ENCODE results near the gene C19orf44. TPM values are rescaled to one million over a fixed set of nuclear protein-coding genes. Genes with fewer than 3 reads are reported as not detected.
A peak's percentile ranks its signal among the peaks of the same experiment; 100 is the strongest.

Gene C19orf44
- total RNA-seq, 2 donors from 2014 or later: 1.3 to 2.1 TPM

DNA sequence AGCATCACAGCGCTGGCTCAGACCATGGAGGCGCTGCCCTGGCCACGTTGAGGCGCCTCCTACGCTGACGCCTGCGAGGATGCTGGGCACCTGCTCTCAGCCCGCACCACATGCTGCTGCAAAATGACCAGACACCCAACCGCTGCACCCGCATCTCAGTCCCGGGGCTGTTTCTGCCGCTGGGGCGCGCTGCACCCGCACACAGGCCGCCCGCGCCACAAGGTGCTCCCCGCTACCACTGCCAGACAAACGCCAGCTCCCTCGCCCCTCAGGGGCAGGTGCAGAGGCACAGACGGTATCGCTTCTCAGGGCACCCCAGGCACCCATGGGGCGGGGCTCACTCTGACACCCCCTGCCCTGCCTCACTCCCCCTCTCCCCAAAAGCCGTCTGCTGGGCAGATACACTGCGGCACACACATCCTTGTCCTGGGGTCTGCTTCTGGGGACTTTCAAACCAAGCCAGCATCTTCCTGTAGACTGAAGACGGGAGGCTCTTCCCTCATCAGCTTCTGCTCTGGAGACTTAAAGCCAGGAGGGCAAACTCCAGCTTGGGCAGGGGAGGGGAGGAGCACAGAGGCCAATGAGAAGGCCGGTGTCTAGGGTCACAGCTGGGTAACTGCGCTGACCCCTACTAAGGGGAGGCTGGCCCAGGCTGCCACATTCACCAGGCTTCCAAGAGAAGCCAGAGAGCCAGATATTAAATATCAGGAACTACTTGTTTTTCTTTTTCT lies 29.7 kb downstream of the C19orf44 start:
- no peaks in the 10 kb centered on the region for H3K27me3 Mint-ChIP-seq
- no peak for DNase-seq
- no peak overlapping the region for H3K27ac Mint-ChIP-seq

DNA sequence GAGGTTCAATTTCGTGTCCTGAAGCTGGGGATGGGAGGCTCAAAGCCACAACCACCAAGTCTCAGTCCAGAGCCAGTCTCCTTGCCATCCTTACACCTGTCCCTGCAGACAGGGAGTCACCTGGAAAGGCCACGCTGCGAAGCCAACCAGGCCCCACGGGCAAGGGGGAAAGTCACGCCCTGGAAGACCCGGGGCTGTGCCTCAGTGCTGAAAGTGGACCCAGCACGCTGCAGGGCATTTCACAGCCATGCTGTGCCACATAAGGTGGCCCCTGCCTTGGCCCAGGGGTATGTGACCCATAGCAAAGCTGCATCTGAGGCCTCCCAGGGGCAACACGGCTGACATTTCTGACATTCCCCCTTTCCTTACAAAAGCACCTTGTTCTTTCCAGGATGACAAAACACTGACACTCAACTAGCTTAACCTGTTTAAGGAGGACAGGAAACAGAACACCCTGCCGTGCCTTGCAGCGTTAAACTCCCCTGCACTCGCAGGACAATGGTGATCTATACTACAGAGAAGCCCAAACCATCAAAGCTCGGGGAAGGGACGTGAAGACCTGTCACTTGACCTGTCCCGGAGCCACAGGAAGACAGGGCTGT lies 31.2 kb downstream of the C19orf44 start:
- ATAC-seq (no peak), DNase-seq (no peak)
- peaks cover 4% of the 10 kb centered on the region for H3K4me1 Mint-ChIP-seq
- H3K4me3 Mint-ChIP-seq: no peak overlapping the region
- H3K27ac Mint-ChIP-seq: peak overlapping the region; percentile 75
- H3K27me3 Mint-ChIP-seq: no peaks in the 10 kb centered on the region
- H3K36me3 Mint-ChIP-seq (ENCODE audit: low read depth): peaks cover 5% of the 10 kb centered on the region
- H3K9me3 ChIP-seq (ENCODE audit: control insufficient read depth, low read length, poor library complexity, severe bottlenecking): no peaks in the 10 kb centered on the region

More for the DNA sequence above, 29.7 kb downstream of the C19orf44 start:
- Mint-ChIP-seq H3K4me1 (no peaks in the 10 kb centered on the region), H3K36me3 (ENCODE audit: low read depth) (peaks cover 5% of the 10 kb centered on the region), H3K4me3 (no peak overlapping the region)
- ATAC-seq: no peak
- no peaks in the 10 kb centered on the region for H3K9me3 ChIP-seq (ENCODE audit: control insufficient read depth, low read length, poor library complexity, severe bottlenecking)

DNA sequence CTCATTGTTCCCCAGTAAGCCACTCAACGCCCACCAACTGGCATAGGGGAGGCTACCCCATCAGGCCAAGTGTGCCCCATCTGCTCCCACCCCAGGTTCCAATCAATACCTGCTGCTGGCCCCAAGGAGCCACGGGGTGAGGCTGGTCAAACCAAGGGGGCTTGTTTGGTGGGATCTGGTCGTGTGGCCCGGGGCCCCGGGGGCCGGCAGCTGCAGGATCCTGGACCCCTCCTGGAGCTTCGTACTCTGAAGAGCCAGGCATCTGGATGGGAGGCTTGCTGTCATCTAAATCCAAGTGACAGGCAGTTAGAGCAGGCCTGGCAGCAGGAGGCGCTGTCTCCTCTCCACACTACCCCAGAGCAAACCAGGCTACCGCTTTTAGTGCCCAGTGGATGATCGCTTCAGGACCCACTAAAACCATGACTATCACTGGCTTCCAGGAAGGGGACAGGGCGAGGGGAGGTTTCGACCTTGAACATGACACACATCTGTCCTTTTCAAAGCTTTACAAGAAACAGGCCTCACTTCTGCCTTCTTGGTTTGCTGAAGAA lies 31.9 kb downstream of the C19orf44 start:
- Mint-ChIP-seq H3K27me3 (no peaks in the 10 kb centered on the region), H3K4me1 (peaks cover 4% of the 10 kb centered on the region), H3K27ac (peak overlapping the region; percentile 75), H3K4me3 (no peak overlapping the region), H3K36me3 (ENCODE audit: low read depth) (peaks cover 5% of the 10 kb centered on the region)
- peak in 2 of 3 donors; percentile 25 to 44 for DNase-seq
- peak; percentile 72 for ATAC-seq
- no peaks in the 10 kb centered on the region for H3K9me3 ChIP-seq (ENCODE audit: control insufficient read depth, low read length, poor library complexity, severe bottlenecking)

DNA sequence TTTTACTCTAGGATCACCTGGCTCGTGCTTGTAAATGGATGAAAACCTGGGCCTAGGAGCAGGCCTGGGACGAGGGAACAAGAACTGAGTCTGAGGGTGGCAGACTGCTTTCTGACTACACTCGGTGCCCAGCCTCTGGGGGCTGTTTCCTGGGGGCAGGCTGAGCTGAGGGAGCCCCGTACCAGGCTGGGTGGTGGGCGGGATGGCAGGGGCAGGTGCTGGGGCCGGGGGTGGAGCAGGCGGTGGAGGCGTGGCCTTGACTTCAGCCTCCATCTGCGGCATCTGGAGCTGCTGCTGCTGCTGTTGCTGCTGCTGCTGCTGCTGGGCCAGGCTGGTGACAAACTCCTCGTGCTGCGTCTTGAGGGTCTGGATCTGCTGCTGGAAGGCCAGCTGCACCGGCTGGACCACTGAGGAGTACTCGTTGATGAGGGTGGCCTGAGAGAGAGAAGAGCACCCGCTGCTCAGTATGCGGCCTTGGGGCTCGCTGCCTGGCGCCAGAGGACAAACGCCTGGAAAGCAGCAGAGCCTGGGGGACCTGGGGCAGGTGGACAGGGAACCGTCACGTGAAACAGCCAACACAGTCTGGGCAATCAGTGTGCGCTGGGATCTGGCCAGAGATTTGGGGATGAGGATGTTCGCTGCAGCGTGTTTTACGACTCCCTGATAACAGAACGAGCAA lies 33.4 kb downstream of the C19orf44 start:
- no peak overlapping the region for H3K4me3 Mint-ChIP-seq
- no peaks in the 10 kb centered on the region for H3K9me3 ChIP-seq (ENCODE audit: control insufficient read depth, low read length, poor library complexity, severe bottlenecking)
- DNase-seq: no peak
- H3K36me3 Mint-ChIP-seq (ENCODE audit: low read depth): peaks cover 7% of the 10 kb centered on the region
- peaks cover 4% of the 10 kb centered on the region for H3K4me1 Mint-ChIP-seq
- no peak for ATAC-seq
- no peak overlapping the region for H3K27ac Mint-ChIP-seq
- no peaks in the 10 kb centered on the region for H3K27me3 Mint-ChIP-seq

DNA sequence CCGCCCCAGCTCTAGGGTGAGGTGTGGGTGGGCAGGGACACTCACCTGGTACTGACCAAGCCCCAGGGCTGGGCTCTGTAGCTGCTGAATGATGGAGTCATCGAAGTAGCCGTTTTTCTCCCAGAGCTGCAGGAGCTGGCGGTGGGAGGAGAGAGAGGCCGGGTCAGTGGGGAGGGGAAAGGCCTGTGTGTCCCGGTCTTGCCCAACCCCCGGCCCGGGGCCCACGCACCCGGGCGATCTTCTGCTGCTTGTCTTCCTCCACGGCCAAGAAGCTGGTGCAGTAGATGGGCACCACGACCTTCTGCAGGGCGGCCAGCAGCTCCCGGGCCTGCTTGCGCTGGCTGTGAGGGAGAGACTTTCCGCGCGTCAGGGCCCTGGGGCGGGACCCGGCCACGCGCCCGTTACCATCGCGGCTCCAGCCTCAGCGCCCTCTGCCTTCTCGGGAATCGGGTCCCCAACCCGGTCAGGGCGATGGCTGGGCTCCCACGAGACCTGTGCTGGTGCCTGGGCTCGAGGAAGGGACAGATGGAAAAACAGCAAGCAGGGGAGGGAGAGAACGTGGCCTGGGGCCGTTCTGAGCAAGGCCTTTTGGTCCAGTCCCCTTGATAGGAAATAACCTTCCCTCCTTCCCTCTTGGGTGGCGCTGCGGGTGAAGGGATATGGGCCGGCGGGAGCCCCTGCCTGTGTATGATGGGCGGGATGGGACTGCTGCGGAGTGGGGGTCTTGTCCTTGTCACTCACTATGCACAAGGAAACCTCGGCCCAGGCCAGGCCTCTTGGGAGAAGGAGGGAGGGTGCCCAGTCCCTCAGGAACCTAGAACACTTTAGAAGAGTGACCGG lies 34.6 kb downstream of the C19orf44 start:
- Mint-ChIP-seq H3K4me1 (peaks cover 4% of the 10 kb centered on the region), H3K36me3 (ENCODE audit: low read depth) (peaks cover 7% of the 10 kb centered on the region), H3K27ac (no peak overlapping the region), H3K4me3 (no peak overlapping the region), H3K27me3 (no peaks in the 10 kb centered on the region)
- H3K9me3 ChIP-seq (ENCODE audit: control insufficient read depth, low read length, poor library complexity, severe bottlenecking): no peaks in the 10 kb centered on the region
- no peak for ATAC-seq
- no peak for DNase-seq

DNA sequence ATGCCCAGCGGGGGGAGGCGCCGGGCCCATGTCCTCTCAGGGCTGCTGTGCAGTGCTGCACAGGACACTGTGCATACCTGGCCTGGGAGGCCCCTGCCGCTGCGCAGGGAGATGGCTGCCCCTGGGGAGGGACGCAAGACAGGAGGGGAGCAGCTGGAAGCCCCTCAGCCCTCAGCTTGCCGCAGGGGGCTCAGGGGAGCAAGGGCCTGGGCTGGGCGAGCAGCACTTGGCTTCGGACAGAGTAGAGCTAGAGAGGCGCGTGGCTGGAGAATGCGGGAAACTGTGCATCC lies 35.1 kb downstream of the C19orf44 start:
- peaks cover 7% of the 10 kb centered on the region for H3K36me3 Mint-ChIP-seq (ENCODE audit: low read depth)
- no peaks in the 10 kb centered on the region for H3K27me3 Mint-ChIP-seq
- peaks cover 8% of the 10 kb centered on the region for H3K4me1 Mint-ChIP-seq
- ATAC-seq: no peak
- H3K4me3 Mint-ChIP-seq: no peak overlapping the region
- DNase-seq: no peak
- H3K27ac Mint-ChIP-seq: no peak overlapping the region
- H3K9me3 ChIP-seq (ENCODE audit: control insufficient read depth, low read length, poor library complexity, severe bottlenecking): no peaks in the 10 kb centered on the region

DNA sequence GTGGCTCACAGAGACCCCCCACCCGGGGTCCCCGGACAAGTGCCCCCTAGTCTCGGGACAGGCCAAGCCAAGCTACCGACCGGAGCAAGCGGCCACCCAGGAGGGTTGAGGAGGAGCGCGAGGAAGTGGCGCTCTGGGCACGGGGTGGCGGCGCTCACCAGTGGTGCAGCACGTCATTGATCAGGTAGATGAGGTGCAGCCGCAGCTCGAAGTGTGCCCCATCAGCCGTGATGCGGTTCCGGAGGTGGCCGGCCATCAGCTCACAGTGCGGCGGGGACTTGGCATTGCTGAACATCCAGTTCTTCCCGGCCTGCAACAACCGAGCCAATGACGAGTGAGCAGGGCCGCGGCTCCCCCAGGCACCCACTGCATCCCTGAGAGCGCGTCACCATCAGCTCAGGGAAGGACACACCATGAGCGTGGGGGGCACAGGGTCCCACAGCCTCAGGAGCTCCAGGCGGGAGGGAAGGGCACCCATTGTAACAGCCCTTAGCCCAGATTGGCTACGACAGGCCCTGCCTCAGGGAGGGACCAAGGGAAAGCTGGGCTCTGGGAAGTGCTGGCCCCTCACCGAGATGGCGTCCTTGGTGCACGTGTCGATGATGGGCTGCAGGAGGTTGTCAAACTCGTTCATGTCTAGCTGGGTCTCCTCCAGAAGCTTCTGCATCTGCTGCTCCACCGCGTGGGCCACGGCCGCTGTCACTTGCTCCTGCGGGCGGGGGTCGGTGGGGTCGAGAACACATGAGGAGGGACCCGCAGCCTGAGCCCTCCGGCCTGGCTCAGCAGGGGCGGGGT lies 36.4 kb downstream of the C19orf44 start:
- H3K27ac Mint-ChIP-seq: no peak overlapping the region
- no peak for DNase-seq
- H3K4me3 Mint-ChIP-seq: no peak overlapping the region
- H3K27me3 Mint-ChIP-seq: no peaks in the 10 kb centered on the region
- peaks cover 12% of the 10 kb centered on the region for H3K4me1 Mint-ChIP-seq
- no peaks in the 10 kb centered on the region for H3K9me3 ChIP-seq (ENCODE audit: control insufficient read depth, low read length, poor library complexity, severe bottlenecking)
- peaks cover 6% of the 10 kb centered on the region for H3K36me3 Mint-ChIP-seq (ENCODE audit: low read depth)
- ATAC-seq: no peak

DNA sequence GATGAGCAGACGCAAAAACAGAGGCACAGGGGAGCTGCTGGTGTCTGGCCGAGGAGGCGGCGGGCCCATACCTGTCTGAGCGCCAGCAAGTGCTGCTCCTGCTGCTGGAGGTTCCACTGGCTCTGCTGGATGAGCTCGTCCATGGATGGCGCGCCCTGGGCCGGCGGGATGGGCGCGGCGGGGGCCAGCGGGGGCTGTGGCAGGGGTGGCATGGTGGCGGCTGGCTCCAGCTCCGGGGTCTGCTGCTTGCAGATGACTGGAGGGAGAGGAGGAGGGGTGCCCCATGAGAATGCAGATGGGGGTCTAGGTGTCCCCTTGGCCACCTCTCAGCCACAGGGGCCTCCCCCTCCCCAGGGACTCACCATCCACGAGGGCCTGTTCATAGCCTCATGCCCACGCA lies 39.2 kb downstream of the C19orf44 start:
- Mint-ChIP-seq H3K27me3 (no peaks in the 10 kb centered on the region), H3K4me1 (peaks cover 26% of the 10 kb centered on the region), H3K27ac (no peak overlapping the region), H3K36me3 (ENCODE audit: low read depth) (peaks cover 5% of the 10 kb centered on the region), H3K4me3 (no peak overlapping the region)
- H3K9me3 ChIP-seq (ENCODE audit: control insufficient read depth, low read length, poor library complexity, severe bottlenecking): no peaks in the 10 kb centered on the region
- DNase-seq: no peak
- no peak for ATAC-seq

DNA sequence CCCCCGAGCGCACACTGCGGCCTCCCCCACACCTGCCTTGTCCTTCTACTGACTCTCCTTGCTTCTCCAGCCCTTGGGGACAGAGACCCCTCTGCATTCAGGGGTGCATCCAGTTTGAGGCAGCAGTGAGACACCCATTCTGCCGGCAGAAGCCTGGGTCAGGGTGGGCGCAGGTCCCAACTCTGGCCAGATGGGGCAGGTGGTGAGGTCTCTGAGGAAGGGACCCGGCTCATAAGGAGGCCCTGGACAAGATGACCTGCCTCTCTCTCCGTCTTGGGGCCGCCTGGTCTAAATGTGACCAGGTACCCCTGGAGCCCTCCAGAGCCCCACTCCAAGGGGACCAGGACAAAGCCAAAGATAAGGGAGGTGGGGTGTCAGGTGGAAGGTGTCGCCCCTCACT lies 39.9 kb downstream of the C19orf44 start:
- H3K27me3 Mint-ChIP-seq: no peaks in the 10 kb centered on the region
- ATAC-seq (no peak), DNase-seq (no peak)
- peaks cover 26% of the 10 kb centered on the region for H3K4me1 Mint-ChIP-seq
- no peaks in the 10 kb centered on the region for H3K9me3 ChIP-seq (ENCODE audit: control insufficient read depth, low read length, poor library complexity, severe bottlenecking)
- H3K4me3 Mint-ChIP-seq: no peak overlapping the region
- H3K36me3 Mint-ChIP-seq (ENCODE audit: low read depth): peaks cover 5% of the 10 kb centered on the region
- peak overlapping the region; percentile 67 for H3K27ac Mint-ChIP-seq

DNA sequence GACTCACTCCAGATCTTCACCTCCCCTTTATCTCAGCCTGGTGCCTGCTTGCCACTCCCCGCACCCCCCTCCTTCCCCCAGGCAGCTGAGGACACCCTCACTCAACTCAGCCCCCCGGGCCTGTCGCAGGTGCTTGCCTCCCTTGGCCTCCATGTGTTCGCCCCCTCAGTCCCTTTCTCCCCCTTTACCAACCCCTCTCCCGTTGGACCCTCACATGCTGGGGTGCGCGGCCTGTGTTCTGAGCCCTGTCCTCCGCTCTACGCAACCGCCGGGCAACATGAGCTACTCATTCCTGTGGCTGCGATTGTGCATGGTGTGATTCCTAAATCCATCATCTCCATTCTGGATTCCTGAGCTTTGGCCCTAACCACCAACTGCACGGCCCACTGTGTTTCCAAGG lies 40.9 kb downstream of the C19orf44 start:
- H3K4me1 Mint-ChIP-seq: peaks cover 27% of the 10 kb centered on the region
- no peaks in the 10 kb centered on the region for H3K9me3 ChIP-seq (ENCODE audit: control insufficient read depth, low read length, poor library complexity, severe bottlenecking)
- DNase-seq (no peak), ATAC-seq (no peak)
- peak overlapping the region; percentile 67 for H3K27ac Mint-ChIP-seq
- H3K36me3 Mint-ChIP-seq (ENCODE audit: low read depth): peaks cover 5% of the 10 kb centered on the region
- H3K27me3 Mint-ChIP-seq: no peaks in the 10 kb centered on the region
- H3K4me3 Mint-ChIP-seq: no peak overlapping the region

DNA sequence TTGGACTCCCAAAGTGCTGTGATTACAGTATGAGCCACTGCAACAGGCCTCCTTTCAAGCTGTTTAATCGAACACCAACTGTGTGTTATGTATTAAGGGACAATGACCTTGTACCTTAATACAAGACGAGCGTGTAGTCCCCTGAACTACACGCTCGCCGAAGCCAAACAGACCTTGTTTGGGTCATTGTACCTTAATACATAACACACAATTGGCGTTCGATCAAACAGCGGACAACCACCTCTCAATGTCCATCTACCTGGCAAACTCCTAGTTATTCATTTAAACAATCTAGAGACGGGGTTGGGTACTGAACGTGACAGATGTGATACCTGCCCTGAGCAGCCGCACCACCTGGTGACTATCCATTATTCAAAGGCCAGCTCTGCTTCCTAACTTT lies 44.8 kb downstream of the C19orf44 start:
- H3K27ac Mint-ChIP-seq: peak overlapping the region; percentile 93
- no peak for DNase-seq
- no peaks in the 10 kb centered on the region for H3K9me3 ChIP-seq (ENCODE audit: control insufficient read depth, low read length, poor library complexity, severe bottlenecking)
- ATAC-seq: no peak
- peaks cover 3% of the 10 kb centered on the region for H3K36me3 Mint-ChIP-seq (ENCODE audit: low read depth)
- H3K4me3 Mint-ChIP-seq: peak overlapping the region; percentile 89
- no peaks in the 10 kb centered on the region for H3K27me3 Mint-ChIP-seq
- H3K4me1 Mint-ChIP-seq: peaks cover 41% of the 10 kb centered on the region

DNA sequence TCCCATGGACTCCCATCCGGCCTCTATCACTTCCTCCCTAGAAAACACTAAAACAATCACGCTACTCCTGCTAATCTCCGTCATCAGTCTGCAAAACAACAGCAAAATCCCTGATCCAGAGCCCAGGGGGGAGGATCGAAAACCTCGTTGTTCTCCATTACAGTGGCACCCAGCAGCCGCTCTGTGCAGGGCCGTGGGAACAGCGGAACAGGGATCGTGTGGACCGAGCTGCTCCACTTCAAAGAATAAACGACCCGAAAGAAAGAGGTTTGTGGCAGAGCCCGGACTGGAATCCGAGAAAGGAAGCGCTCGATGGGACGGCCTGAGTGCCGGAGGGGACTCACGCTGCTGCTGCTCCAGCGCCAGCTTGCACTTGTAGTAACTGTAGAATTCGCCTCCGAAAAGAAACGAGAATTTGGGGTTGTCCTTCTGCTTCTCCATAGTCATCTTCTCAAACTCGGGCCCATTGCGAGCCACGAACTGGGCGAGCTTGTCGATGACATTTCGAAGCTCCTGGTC lies 45.4 kb downstream of the C19orf44 start:
- Mint-ChIP-seq H3K27me3 (no peaks in the 10 kb centered on the region), H3K27ac (peak overlapping the region; percentile 93), H3K4me1 (peaks cover 39% of the 10 kb centered on the region), H3K36me3 (ENCODE audit: low read depth) (peaks cover 3% of the 10 kb centered on the region), H3K4me3 (peak overlapping the region; percentile 89)
- H3K9me3 ChIP-seq (ENCODE audit: control insufficient read depth, low read length, poor library complexity, severe bottlenecking): no peaks in the 10 kb centered on the region
- DNase-seq: no peak
- peak; percentile 4 for ATAC-seq
